HK-2 (cell line): Measurements from ENCODE around the gene TRIML1.
"Not testable (repeated sequence)": the region's sequence is repeated elsewhere in the genome, so short reads cannot be mapped to it uniquely, and the experiment has no call there.

Experiments used
- DNase-seq: peaks from one replicate; pipeline ENCODE4 v3.0.0-alpha.2; 2018; ENCODE audit not compliant: unreplicated experiment

The TRIML1 gene

DNA sequence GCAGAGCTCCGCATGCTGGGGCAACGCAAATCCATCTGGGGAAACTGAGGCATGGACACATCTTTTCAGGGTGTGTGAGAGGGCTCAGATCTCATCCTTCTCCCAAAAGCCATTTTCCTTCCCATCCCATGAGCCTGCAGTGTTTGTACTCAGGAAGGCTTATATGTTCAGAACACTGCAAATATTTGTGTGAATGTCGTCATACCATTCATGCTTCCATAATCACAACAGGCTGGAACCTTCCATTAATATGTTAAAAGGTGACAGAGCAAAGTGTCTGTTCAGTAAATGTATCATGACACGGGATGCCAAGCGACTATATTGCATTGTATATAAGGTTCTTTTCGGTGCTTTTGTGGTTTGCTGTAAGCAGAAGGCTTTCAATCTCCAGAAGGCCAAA is 8.5 kb downstream of the TRIML1 start:
- DNase-seq = no peak

DNA sequence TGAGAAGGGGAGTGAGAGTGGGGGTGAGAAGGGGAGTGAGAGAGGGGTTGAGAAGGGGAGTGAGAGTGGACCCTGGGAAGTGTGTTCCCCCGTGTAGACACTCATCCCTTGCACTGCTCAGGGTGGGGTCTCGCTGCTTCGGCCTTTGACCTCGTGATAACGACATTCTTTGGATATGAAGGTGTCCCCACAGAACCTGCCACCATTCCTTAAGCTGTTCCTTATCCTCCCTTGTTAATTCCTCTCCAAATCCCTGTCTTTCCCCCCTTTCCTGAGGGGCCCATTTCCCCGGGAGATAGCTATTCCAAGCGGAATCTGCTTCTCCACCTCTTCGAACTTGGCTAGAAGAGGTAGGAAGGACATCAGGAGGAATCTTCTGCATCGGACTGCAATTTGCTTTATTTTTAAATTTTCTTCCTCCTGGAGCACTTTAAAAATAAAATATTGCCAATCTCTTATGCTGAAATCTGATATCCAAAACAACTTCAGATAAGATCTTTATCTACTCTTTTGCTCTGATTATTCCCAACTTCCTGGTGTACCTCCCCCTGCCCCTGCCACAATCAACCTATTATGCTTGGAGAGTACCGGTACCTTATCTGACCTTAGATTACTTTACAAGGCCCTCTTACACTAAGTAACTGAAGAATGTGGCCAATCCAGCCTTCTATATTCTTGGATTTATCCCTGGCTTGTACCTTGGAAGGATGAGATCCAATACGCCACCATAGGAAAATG is 15.6 kb downstream of the TRIML1 start:
- no peak for DNase-seq

GRCh38 chr4:188158336-188158735 is 19.1 kb downstream of the TRIML1 start:
- no peak for DNase-seq

DNA sequence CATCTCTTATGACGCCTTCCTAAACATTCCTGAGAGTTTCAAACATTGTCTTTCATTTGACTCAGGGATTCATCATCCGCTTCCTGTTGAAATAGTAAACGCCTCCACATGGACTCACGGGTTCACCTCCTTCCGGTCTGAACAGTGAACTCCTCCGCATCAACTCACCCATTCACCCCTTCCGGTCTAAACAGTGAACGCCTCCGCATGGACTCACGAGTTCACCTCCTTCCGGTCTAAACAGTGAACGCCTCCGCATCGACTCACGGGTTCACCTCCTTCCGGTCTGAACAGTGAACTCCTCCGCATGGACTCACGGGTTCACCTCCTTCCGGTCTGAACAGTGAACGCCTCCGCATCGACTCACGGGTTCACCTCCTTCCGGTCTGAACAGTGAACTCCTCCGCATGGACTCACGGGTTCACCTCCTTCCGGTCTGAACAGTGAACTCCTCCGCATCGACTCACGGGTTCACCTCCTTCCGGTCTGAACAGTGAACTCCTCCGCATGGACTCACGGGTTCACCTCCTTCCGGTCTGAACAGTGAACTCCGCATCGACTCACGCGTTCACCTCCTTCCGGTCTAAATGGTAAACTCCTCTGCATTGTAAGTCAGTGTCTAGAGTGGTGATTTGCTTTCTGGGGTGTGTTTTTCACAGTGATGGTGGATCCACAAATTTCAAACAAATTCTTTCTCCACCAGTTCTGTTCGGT is 20.4 kb downstream of the TRIML1 start:
- not testable (repeated sequence) for DNase-seq

- DNase-seq = no peak
Observed at GRCh38 chr4:188160406-188160805, 21.2 kb downstream of the TRIML1 start.

DNA sequence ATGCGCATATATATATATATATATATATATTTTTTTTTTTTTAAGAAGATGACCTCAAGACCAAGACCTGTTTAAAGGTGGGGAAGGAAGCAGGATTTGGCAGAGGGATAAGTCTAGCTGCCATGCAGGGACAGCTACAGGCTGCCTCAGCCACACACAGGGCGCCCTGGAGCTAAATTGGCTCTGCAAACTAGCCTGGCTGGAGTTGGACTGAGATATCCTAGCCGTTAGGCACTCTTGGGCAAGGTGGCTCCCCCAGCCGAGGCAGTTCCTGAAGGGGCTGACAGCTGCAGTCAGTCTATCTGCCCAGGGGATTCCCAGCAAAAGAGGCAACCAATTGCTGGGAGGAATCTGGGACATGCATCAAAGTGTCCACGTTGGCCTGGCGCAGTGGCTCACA is 21.9 kb downstream of the TRIML1 start:
- no peak for DNase-seq

DNA sequence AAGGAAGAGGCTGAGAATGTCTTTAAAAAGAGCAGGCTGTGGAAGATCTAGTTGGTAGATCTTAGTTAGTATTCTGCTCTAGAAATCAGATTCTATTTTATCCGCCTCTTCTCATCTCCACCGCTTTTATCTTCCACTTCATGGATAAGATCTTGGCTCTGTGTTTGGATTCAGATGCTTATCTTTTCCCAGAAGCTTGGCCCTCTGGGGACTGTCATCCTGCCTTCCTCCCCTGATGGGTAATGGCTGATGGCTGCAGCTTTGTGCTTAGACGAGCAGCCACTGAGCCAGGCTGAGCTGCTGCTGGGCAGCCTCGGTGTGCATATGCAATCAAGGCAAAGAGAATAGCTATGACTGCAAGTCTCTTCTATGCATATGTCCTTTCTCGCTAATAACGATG is 23.5 kb downstream of the TRIML1 start:
- DNase-seq = no peak

DNA sequence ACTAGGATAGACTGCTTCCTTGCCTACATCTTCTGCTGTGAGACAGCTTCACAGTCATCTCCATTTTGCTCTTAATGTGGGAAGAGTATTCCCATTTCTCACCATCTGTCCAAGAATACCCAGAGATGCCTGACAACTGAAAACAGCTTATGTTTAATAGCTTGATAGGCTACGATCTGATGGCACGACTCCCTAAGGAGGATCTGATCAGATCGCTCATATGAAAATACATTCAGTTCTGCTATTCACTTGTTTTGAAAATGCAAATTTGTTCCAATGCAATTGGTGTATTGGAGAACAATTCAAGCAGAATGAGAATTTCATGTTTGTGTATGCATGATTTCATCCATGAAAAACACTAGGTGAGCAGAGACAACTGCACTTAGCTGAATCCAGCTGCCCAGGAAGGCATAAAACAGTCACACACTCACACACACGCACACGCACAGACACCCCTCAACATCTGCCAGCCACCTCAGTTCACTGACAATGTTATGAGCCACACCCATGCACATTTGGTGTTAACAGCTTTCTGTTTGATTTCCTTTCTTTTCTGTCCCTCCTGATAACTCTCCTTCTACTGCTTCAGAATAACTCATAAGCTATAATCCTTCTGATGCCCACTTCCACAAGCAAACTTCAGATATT is 29.6 kb downstream of the TRIML1 start:
- no peak for DNase-seq

DNA sequence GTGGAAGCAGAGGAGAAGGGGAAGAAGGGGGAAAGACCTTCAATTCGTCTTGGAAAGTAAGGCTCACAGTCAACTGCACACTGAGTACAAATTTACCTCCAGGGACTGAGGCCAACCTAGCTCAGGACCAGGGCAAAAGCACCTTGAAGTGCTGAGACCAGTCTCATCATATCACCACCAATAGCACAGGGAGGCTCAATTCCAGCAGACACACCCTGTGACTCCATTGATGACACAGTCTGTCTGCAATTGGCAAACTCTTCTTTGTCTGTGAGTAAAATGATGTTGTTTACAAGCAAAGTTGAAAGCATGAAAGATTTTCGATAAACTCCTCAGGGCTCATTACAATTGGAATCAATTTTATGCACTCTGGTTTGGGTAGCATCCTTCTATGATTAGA is 32.3 kb downstream of the TRIML1 start:
- no peak for DNase-seq

- DNase-seq = no peak
Observed at GRCh38 chr4:188175288-188175687, 36.0 kb downstream of the TRIML1 start.

DNA sequence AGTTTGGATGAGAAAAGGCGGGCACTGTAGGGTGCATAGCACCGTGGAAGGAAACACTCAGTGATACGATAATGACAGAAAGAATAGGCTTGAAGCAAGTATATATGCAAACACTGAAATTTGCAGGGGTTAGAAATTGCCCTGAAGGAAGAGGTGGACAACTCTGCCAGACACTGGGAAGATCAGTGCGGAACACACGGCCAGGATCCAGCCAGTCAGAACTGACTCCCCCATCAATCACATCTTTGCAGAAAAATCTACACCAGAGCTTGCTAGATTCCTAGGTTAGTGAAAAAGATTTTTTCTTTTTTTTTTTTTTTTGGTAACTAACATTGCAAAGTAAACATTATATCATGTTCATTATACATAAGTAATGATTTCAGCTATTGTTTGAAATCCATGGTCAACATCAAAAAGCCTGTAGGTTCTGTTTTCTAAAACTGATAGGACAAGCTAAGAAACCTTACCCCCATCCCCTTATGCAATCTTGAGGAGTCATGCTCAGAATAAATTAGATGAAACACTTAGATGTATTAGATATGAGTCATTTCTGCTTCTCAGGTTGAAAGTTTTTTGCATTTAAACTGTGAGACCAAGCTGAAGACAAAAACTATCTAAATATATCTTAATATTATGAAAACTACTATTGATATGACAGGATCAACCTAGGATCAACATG is 38.9 kb downstream of the TRIML1 start:
- no peak for DNase-seq

DNA sequence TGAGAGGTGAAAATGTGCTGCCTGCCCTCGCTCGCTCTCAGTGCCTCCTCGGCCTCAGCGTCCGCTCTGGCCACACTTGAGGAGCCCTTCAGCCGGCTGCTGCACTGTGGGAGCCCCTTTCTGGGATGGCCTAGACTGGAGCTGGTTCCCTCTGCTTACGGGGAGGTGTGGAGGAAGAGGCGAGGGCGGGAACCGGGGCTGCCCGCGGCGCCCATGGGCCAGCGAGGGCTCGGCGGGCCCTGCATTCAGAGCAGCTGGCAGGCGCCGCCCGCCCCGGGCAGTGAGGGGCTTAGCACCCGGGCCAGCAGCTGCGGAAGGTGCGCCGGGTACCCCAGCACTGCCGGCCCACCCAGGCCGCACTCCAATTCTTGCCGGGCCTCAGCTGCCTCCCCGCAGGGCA is 39.6 kb downstream of the TRIML1 start:
- no peak for DNase-seq

GRCh38 chr4:188187106-188187505 is 47.9 kb downstream of the TRIML1 start:
- DNase-seq = no peak

GRCh38 chr4:188190461-188190860 is 51.2 kb downstream of the TRIML1 start:
- no peak for DNase-seq

DNA sequence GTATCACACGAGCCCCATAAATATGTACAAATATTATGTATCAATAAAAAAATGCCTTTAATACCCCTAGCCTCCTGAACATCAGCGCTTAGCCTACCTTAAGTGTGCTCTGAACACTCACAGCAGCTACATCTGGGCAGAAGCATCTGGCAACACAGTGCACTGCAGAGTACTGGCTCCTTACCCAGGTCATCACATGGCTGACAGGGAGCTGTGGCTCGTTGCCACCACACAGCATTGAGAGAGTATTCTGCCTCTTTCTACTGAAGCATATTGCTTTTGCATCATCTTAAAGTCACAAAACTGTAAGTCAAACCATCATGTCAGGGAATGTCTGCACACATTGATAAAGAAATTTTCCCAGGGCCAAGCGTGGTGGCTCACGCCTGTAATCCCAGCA is 55.2 kb downstream of the TRIML1 start:
- DNase-seq = no peak

- DNase-seq = no peak
Observed at GRCh38 chr4:188195389-188195985, 56.2 kb downstream of the TRIML1 start.

DNA sequence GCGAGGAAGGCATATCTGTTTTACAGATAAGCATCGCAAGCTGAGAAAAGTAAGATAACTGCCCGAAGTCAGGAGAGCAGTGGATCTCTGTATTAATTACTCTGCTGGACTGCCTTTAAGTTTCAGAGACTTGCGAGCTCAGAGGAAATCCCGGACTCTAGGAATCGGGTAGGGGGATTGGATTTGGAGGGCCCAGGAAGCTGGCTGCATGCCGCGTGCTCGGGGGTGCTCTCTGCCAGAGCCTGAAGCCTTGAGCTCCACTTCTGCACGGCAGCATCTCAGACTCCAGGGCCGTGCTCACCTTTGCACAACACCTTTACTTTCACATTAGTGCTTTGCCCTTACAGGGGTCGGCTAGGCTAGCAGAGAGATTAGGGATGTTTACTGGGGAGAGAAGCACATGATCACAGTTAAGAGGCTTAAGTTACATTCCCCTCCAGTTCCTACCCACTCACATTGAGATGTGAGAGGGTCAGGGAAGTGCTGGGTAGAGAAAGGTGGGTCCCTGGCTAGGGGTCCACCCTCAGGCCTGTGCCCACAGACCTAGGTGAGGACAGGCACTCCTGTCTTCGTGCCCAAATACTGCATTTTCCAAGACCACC is 57.0 kb downstream of the TRIML1 start:
- no peak for DNase-seq
